Epidermal melanocyte (primary cell): ENCODE data around the gene NPHP4.
A peak's percentile ranks its signal among the peaks of the same experiment; 100 is the strongest.

Experiments
- DNase-seq: peaks from one replicate; pipeline ENCODE4 v3.0.0; 2011; ENCODE audit warnings: low spot score; ENCODE audit not compliant: insufficient read length

Gene NPHP4

DNA sequence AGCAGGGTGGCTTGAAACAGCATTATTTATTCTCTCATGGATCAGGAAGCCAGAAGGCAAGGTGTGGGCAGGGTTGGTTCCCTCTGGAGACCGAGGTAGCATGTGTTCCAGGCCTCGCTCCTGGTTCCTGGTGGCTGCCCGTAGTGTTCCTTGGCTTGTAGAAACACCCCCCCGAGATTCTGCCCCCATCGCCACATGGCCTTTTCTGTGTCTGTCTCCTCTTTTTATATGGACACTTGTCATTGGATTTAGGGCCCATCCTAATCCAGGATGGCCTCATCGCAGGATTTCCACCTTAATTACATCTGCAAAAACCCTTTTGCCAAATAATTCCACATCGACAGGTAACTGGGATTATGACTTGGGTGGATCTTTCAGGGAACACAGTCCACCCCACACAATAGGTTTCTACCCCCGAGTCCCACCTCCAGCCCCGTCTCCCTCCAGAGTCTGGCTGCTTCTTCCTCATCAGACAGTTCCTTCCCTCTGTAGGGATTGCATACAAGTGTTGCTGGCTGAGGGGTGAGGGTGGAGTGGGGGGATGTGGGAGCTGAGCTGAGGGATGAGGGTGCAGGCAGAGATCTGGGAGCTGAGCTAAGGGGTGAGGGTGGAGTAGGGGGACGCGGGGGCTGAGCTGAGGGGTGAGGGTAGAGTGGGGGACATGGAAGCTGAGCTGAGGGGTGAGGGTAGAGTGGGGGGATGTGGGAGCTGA lies 12.3 kb upstream of the NPHP4 start:
- DNase-seq, result no peak

DNA sequence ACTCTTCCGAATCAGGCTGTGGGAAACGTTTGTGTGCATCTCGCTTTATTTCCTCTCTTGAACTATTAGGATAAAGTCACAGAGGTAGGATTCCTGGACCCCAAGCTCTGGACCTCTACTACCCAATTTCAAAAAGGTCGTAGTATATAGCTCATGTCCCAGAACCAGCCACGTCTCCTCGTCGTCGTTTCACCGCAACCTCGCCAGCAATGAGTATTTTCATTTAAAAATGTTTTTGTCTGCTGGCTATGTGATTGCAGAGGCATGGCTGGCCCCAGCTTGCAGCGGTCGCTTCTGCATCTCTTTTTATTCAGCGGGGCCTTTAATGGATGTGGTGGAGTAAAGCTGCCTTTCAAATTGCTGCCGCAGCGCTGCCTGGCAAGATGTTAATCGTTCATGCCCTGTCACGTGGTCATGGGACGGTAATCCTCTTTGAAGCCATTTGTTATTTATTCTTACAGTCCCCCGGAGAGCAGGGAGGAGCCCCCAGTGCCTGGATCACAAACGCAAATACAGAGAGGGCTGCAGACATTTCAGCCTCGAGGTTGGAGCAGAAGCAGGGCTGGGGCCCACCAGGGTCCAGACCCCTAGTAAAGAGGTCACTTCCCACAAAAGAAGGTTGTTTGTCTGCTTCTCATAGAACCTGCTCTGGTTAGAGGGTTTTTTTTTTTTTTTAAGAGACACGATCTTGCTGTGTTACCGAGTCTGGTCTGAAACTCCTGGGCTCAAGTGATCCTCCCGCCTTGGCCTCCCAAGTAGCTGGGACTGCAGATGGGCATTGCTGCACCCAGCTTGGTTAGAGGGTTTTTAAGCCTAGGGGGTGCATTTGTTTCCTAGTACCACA lies 11.6 kb upstream of the NPHP4 start:
- DNase-seq, result no peak

DNA sequence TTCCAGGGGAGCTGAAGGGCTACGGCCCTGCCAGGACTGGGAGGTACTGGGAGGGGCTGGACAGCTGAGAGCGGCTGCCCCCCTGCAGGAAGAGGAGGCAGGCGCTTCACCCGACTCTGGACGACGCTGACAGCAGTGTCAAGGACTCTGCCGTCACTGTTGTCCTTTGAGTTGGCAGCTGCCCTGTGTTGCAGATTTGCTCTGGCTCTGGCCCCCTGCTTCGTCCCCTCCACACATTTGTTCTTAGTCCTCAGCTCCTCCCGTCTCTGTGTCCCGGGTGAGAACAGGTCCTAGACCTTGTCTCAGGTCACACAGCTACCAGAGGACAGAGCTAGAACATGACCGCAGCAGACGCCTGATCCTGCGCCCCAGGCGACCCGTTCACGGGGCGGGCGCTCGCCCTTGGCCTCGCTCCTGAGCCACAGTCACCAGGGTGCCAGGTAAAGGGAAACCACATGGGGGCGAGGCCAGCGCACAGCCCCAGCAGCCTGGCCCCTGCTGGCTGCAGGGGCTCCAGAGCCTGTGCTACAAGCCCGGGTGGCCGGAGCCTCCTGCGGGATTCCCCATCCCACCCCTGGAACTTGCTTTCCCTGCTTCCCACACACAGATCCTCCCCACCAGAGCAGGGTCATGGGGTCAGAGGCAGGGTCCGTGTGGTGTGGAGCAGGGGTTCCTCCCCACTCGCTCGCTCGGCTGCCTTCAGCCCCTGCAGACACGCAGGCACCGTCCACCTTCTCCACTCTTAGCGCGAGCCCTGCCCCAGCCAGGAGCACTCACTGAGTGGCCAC lies 10.7 kb upstream of the NPHP4 start:
- no peak for DNase-seq

DNA sequence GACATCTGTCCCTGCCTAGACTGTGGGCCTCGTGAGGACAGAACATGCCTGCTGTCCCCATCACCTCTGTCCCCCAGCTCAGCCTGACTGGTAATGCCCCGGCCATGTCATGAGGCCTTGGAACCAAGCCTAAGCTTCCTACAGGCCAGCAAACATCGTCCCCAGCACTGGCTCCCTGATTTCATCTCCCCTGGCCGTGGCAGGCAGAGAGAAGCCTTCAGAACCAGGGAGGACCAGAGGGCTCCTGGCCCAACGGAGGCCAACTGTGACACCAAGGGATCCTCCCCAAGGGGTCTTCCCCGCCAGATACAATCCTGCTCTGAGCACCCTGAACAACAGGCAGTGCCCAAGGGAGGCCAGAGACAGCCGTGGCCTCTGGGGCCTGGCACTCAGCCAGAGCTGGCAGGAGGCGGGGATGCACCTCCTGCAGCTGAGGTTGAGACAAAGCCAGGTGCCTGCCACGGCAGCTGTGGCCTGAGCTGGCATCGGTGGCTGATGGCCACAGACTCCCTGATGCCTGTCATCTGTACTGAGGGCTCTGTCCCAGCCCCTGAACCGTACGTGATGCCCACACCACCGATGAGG lies 9.9 kb upstream of the NPHP4 start:
- no peak for DNase-seq

- no peak for DNase-seq
Observed at GRCh38 chr1:6000444-6001288, 8.4 kb upstream of the NPHP4 start.

GRCh38 chr1:5999711-6000443 lies 7.7 kb upstream of the NPHP4 start:
- no peak for DNase-seq

- DNase-seq, result no peak
Observed at GRCh38 chr1:5998906-5999301, 6.7 kb upstream of the NPHP4 start.

DNA sequence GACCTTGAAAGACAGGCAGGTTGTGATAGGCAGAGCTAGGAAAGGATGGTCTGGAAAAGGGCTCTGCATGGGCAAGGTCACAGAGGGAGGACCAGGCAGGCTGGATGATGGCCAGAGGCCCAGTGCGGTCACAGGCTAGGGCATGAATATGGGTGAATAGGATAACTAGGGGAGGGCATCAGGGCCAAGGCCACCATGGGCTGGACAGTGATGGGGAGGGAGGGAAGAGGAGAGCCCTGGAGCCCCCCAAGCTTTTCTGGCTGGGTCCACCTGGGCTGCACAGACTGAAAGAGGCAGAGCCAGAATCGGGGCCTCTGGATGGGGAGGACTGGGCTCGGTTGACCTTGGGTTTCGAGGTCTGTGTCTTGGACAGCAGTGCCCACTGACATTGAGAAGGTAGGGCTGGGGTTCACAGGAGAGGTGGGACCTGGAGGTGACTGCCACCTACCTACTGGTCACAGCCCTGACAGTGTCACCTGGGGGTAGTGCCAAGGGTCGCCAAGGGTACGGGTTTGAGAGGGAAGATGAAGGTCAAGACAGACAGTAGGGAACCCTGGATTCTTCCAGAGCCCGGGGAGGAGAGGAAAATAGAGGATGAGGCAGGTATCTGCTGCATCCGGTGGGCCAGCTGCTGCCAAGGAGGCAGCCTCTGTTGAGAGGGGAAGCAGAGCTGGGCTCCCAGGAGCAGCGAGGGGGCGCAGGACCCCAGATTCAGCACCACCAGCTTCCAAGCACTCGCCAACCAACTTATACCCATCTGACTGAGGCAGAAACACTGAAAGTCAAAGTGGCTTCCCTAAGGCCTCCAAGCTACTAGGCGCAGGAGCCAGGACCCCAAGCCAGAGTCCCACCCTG lies 6.1 kb upstream of the NPHP4 start:
- no peak for DNase-seq

GRCh38 chr1:5997316-5997715 lies 5.1 kb upstream of the NPHP4 start:
- no peak for DNase-seq

- no peak for DNase-seq
Observed at GRCh38 chr1:5996641-5997270, 4.5 kb upstream of the NPHP4 start.

GRCh38 chr1:5995871-5996630 lies 3.8 kb upstream of the NPHP4 start:
- no peak for DNase-seq

DNA sequence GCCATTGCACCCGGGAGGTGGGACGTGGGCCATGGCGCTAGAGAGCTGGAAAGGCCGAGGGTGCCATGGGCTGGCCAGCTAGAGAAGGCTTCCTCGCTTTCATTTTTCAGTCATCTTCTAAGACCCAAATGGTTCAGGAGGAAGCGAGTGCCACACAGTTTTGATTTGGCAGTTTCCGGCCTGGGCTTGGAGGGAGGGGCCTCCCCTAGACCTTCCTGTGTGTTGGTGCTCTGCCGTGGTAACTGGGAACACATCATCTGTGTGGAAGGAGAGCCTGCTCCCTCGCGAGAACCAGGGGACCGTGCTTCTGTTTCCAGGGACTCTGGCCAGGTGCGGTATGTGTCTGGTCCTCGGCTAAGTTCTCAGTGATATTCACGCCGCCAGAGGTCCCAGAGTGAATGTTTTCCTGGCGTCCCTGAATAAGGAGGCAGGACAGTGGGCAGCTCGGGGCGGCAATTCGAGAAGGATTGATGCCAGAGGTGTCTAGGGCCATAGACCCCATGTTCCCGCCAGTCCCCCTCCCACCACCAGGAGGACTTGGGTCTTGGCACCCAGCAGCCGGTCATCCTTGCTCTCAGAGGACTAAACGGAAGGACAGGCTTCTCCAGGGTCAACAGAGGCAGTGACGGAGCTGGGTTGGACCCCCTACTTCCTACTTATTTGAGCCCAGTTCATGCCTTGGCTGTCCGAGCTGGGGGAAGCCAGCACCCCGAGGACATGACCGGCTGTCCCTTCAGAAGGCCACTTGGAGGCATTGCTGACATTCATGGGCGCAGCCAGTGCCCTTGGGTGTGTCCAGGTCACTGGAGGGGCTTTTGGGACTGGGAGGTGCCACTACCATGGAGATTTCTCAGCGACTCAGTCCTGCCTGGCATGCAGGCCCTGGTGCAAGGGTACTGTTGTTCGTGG lies 2.7 kb upstream of the NPHP4 start:
- no peak for DNase-seq

DNA sequence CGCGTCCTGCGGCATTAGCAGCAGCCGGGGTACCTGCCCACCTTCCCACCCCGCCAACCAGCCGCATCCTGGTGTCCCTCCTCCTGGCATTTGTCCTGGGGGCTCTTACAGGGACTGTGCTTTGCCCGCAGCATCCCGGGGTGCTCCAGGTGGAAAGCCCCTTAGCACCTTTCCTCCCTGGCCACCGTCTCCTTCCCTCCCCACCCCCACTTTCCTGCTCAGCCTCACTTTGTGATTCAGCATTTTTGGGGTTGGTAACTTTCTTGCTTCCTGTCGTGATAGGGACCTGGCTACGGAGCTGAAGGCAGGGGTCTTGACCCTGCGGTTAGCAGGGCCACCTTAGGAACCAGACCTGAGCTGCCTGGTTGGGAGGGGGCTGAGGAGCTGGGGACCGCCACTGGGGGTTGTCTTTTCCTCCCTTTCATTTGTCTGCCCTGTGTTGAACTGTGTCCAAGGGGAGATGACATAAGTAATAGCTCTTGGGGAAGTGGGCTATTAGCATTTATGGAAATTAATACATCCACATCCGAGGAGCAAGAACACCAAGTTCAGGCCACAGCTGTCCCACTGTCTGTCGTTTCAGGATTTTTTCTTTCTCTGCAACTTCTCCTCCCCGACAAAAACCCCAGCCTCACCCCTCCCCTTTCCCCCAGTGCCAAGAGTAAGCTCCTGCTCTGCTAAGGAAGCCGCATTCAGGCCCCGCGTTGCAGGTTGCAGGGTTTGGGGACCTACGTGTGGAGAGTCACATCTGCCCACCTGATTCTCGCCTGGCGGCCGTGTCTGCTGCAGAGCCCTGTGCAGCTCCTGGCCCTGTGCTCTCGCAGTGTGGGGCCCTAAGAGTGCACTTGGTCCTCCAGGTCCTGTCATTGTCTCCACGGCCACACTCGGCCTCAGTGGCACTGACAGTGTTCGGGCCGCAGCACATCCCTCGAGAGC lies 1.6 kb upstream of the NPHP4 start:
- no peak for DNase-seq

- DNase-seq, result no peak
Observed at GRCh38 chr1:5992814-5993555, 760 bp upstream of the NPHP4 start.

GRCh38 chr1:5991381-5992025 lies 722 bp downstream of the NPHP4 start:
- peak; percentile 64 for DNase-seq
